Astrocyte (in vitro differentiated cells and primary cell): Measurements from ENCODE around the gene NT5DC3. TPM values are rescaled to one million over a fixed set of nuclear protein-coding genes. Genes with fewer than 3 reads are reported as not detected.

Experiments used
- DNase-seq: peaks from one replicate; pipeline ENCODE4 v3.0.0-alpha.2; 2010; ENCODE audit warnings: low read depth
- FAIRE-seq: peaks from 2 replicates; lab custom pipeline; 2011; peaks lifted over from hg19 to GRCh38; lab: Jason Lieb, UNC
- H2AFZ ChIP-seq: 2 replicates; pipeline ENCODE4 v1.6.0; 2012; ENCODE audit warnings: low read depth, low read length, inconsistent platforms
- H3K27ac ChIP-seq: 2 replicates; pipeline ENCODE4 v1.5.1; 2011; ENCODE audit warnings: low read depth, low read length, inconsistent platforms
- H3K27me3 ChIP-seq: 2 replicates; pipeline ENCODE4 v1.6.0; 2011; ENCODE audit warnings: low read length, inconsistent platforms; ENCODE audit not compliant: insufficient read depth
- H3K36me3 ChIP-seq: 2 replicates; pipeline ENCODE4 v1.5.1; 2011; ENCODE audit warnings: low read length, inconsistent platforms; ENCODE audit not compliant: insufficient read depth
- H3K4me1 ChIP-seq: 2 replicates; pipeline ENCODE4 v1.5.1; 2011; ENCODE audit warnings: low read length, inconsistent platforms; ENCODE audit not compliant: insufficient read depth
- H3K4me2 ChIP-seq: 2 replicates; pipeline ENCODE4 v1.6.0; 2012; ENCODE audit warnings: low read length, inconsistent platforms
- H3K4me3 ChIP-seq: 2 replicates; pipeline ENCODE4 v1.5.1; 2011; ENCODE audit warnings: low read depth, mild to moderate bottlenecking, low read length, inconsistent platforms; ENCODE audit not compliant: insufficient read depth
- H3K79me2 ChIP-seq: 2 replicates; pipeline ENCODE4 v1.6.0; 2012; ENCODE audit warnings: mild to moderate bottlenecking, low read length, inconsistent platforms; ENCODE audit not compliant: insufficient read depth
- H3K9ac ChIP-seq: 2 replicates; pipeline ENCODE4 v1.6.0; 2012; ENCODE audit warnings: mild to moderate bottlenecking, low read length, inconsistent platforms
- H3K9me3 ChIP-seq: 2 replicates; pipeline ENCODE4 v1.5.1; 2012; ENCODE audit warnings: low read depth, mild to moderate bottlenecking, low read length, inconsistent platforms; ENCODE audit not compliant: insufficient read depth
- H4K20me1 ChIP-seq: 2 replicates; pipeline ENCODE4 v1.6.0; 2012; ENCODE audit warnings: low read length, inconsistent platforms; ENCODE audit not compliant: insufficient read depth
- H3K27ac Mint-ChIP-seq: one replicate; pipeline ENCODE4 v1.8.0; 2021; ENCODE audit warnings: mild to moderate bottlenecking, mixed read lengths; ENCODE audit not compliant: unreplicated experiment
- H3K27me3 Mint-ChIP-seq: one replicate; pipeline ENCODE4 v1.8.0; 2021; ENCODE audit warnings: low read depth, mixed read lengths; ENCODE audit not compliant: unreplicated experiment
- H3K36me3 Mint-ChIP-seq: one replicate; pipeline ENCODE4 v1.8.0; 2021; ENCODE audit warnings: low read depth, mixed read lengths; ENCODE audit not compliant: unreplicated experiment
- H3K4me1 Mint-ChIP-seq: one replicate; pipeline ENCODE4 v1.8.0; 2021; ENCODE audit warnings: low read depth, mixed read lengths; ENCODE audit not compliant: unreplicated experiment
- H3K4me3 Mint-ChIP-seq: one replicate; pipeline ENCODE4 v1.8.0; 2021; ENCODE audit warnings: mild to moderate bottlenecking, moderate library complexity, mixed read lengths; ENCODE audit not compliant: unreplicated experiment
- H3K9me3 Mint-ChIP-seq: one replicate; pipeline ENCODE4 v1.8.0; 2021; ENCODE audit warnings: mild to moderate bottlenecking, mixed read lengths; ENCODE audit not compliant: unreplicated experiment
- CTCF ChIP-seq: IDR thresholded peaks from 2 replicates; pipeline ENCODE4 v1.5.1; 2011; ENCODE audit warnings: low read depth, mild to moderate bottlenecking, inconsistent platforms, low read length, moderate library complexity; ENCODE audit not compliant: insufficient read depth
- EZH2 ChIP-seq: IDR thresholded peaks from 2 replicates; pipeline ENCODE4 v1.6.1; 2012; ENCODE audit warnings: mild to moderate bottlenecking, low read length, inconsistent platforms; ENCODE audit not compliant: insufficient read depth
- total RNA-seq: library from RNA; stranded (reverse); gene quantifications from 2 replicates; pipeline ENCODE4 v1.2.1, GENCODE V29; 2021

The NT5DC3 gene
- total RNA-seq, 1 donor from 2014 or later: 13.6 TPM

GRCh38 chr12:103840462-103840875 is 565 bp downstream of the NT5DC3 start:
- peak overlapping the region; percentile 84 for H3K4me3 Mint-ChIP-seq
- Histone ChIP-seq H3K4me1 (peaks cover 12% of the 10 kb centered on the region), H3K9ac (peak overlapping the region; percentile 91), H3K4me2 (peak overlapping the region; percentile 96), H3K79me2 (peaks cover 55% of the 10 kb centered on the region), H3K4me3 (peak overlapping the region; percentile 68), H4K20me1 (peaks cover 39% of the 10 kb centered on the region), H3K27me3 (no peaks in the 10 kb centered on the region), H2AFZ (peak overlapping the region; percentile 61), H3K36me3 (no peaks in the 10 kb centered on the region), H3K9me3 (no peaks in the 10 kb centered on the region), H3K27ac (peak overlapping the region; percentile 61)
- H3K4me1 Mint-ChIP-seq: peaks cover 14% of the 10 kb centered on the region
- no peaks in the 10 kb centered on the region for H3K36me3 Mint-ChIP-seq
- H3K9me3 Mint-ChIP-seq: peaks cover 4% of the 10 kb centered on the region
- no peak overlapping the region for H3K27ac Mint-ChIP-seq
- peak; percentile 11 for DNase-seq
- TF ChIP-seq EZH2 (no peak), CTCF (no peak)
- FAIRE-seq: no peak
- no peaks in the 10 kb centered on the region for H3K27me3 Mint-ChIP-seq

- H3K27me3 ChIP-seq: no peaks in the 10 kb centered on the region
- H3K36me3 Mint-ChIP-seq: peaks cover 5% of the 10 kb centered on the region
- H3K27me3 Mint-ChIP-seq: no peaks in the 10 kb centered on the region
- peak overlapping the region; percentile 96 for H3K4me2 ChIP-seq
- H3K9me3 Mint-ChIP-seq: peaks cover 4% of the 10 kb centered on the region
- H3K4me1 Mint-ChIP-seq: peaks cover 16% of the 10 kb centered on the region
- H3K9ac ChIP-seq: peak overlapping the region; percentile 91
- no peaks in the 10 kb centered on the region for H3K9me3 ChIP-seq
- peaks cover 46% of the 10 kb centered on the region for H4K20me1 ChIP-seq
- H3K79me2 ChIP-seq: peaks cover 62% of the 10 kb centered on the region
- FAIRE-seq: no peak
- H2AFZ ChIP-seq: no peak overlapping the region
- H3K4me3 ChIP-seq: peak overlapping the region; percentile 68
- peak overlapping the region; percentile 61 for H3K27ac ChIP-seq
- no peak for DNase-seq
- H3K4me1 ChIP-seq: peaks cover 12% of the 10 kb centered on the region
- TF ChIP-seq CTCF: no peak
- TF ChIP-seq EZH2: no peak
- no peak overlapping the region for H3K27ac Mint-ChIP-seq
- H3K4me3 Mint-ChIP-seq: peak overlapping the region; percentile 84
- no peaks in the 10 kb centered on the region for H3K36me3 ChIP-seq
Observed at GRCh38 chr12:103839609-103840461, 1.2 kb downstream of the NT5DC3 start.

- no peak overlapping the region for H2AFZ ChIP-seq
Observed at GRCh38 chr12:103839103-103839502, 1.9 kb downstream of the NT5DC3 start.

More at GRCh38 chr12:103839103-103839502, 1.9 kb downstream of the NT5DC3 start:
- H3K9ac ChIP-seq: no peak overlapping the region
- H3K27ac Mint-ChIP-seq: no peak overlapping the region
- no peak overlapping the region for H3K4me3 Mint-ChIP-seq
- H3K9me3 Mint-ChIP-seq: peaks cover 4% of the 10 kb centered on the region
- peak overlapping the region; percentile 96 for H3K4me2 ChIP-seq
- H3K4me1 ChIP-seq: peaks cover 15% of the 10 kb centered on the region
- TF ChIP-seq CTCF (no peak), EZH2 (no peak)
- H4K20me1 ChIP-seq: peaks cover 53% of the 10 kb centered on the region
- peaks cover 19% of the 10 kb centered on the region for H3K4me1 Mint-ChIP-seq
- no peaks in the 10 kb centered on the region for H3K27me3 Mint-ChIP-seq
- peaks cover 69% of the 10 kb centered on the region for H3K79me2 ChIP-seq
- no peak overlapping the region for H3K27ac ChIP-seq
- peaks cover 6% of the 10 kb centered on the region for H3K36me3 Mint-ChIP-seq
- no peak for DNase-seq
- no peak for FAIRE-seq
- H3K9me3 ChIP-seq: no peaks in the 10 kb centered on the region
- no peaks in the 10 kb centered on the region for H3K27me3 ChIP-seq
- no peaks in the 10 kb centered on the region for H3K36me3 ChIP-seq
- H3K4me3 ChIP-seq: peak overlapping the region; percentile 68
